Measurements from ENCODE around the gene AMN1. TPM values are rescaled to one million over a fixed set of nuclear protein-coding genes. Genes with fewer than 3 reads are reported as not detected.
"Not testable (repeated sequence)": the region's sequence is repeated elsewhere in the genome, so short reads cannot be mapped to it uniquely, and the experiment has no call there.

Gene AMN1
- total RNA-seq, 1 experiment from 2014 or later: 9.6 TPM

GRCh38 chr12:31736472-31736871 lies 7.7 kb upstream of the AMN1 start:
- Histone ChIP-seq H4K5ac (ENCODE audit: insufficient read length, low read depth, low read length) (no peak overlapping the region), H3K27ac (ENCODE audit: insufficient read length, low read depth, low read length) (no peak overlapping the region), H3K9me3 (ENCODE audit: control insufficient read depth, low read depth, low read length) (no peaks in the 10 kb centered on the region), H2BK120ac (ENCODE audit: low read depth, low read length, poor library complexity, severe bottlenecking) (no peak overlapping the region), H3K23ac (ENCODE audit: insufficient read length, low read depth, low read length) (no peak overlapping the region), H4K8ac (replicated peaks; ENCODE audit: insufficient read length, low read depth, low read length) (no peak overlapping the region), H3K18ac (ENCODE audit: insufficient read length, low read depth, low read length) (no peak overlapping the region), H4K91ac (ENCODE audit: insufficient read length, low read depth, low read length) (no peak overlapping the region), H3K4me2 (ENCODE audit: insufficient read depth, insufficient read length, low read length) (no peak overlapping the region), H3K79me2 (ENCODE audit: insufficient read depth, low read length) (no peaks in the 10 kb centered on the region), H2AK5ac (ENCODE audit: insufficient read length, low read length) (no peak overlapping the region), H3K9ac (ENCODE audit: extremely low read depth, insufficient read length, low read length) (no peak overlapping the region), H3T11ph (ENCODE audit: low read length) (no peak overlapping the region), H2AFZ (ENCODE audit: low read length) (no peak overlapping the region), H3K14ac (ENCODE audit: insufficient read depth, low read length) (no peak overlapping the region), H2BK15ac (ENCODE audit: low read depth, low read length) (no peak overlapping the region), H3K27me3 (ENCODE audit: insufficient read depth, low read length) (no peaks in the 10 kb centered on the region; the same call in 1 of the 2 replicates), H3K4me1 (ENCODE audit: insufficient read depth, low read length) (peaks cover 2% of the 10 kb centered on the region; the same call in 1 of the 2 replicates), H2BK5ac (ENCODE audit: insufficient read length, low read length) (no peak overlapping the region), H3K79me1 (ENCODE audit: insufficient read depth, low read depth, low read length, poor library complexity, severe bottlenecking) (no peaks in the 10 kb centered on the region), H3K56ac (ENCODE audit: insufficient read length, low read depth, low read length) (no peak overlapping the region), H4K20me1 (ENCODE audit: control insufficient read depth, insufficient read depth, insufficient read length) (no peaks in the 10 kb centered on the region), H2BK12ac (ENCODE audit: insufficient read length, low read depth, low read length) (no peak overlapping the region), H3K4ac (ENCODE audit: low read depth, low read length) (no peak overlapping the region), H2BK20ac (ENCODE audit: low read depth, low read length, poor library complexity, severe bottlenecking) (no peak overlapping the region), H3K23me2 (ENCODE audit: insufficient read length, low read depth, low read length, poor library complexity, severe bottlenecking) (no peaks in the 10 kb centered on the region)
- Mint-ChIP-seq H3K4me1 (peaks cover 31 to 33% of the 10 kb centered on the region in 2 experiments), H3K36me3 (ENCODE audit: insufficient read depth in 1 of 3, low read depth in 3 of 3) (no peaks in the 10 kb centered on the region), H3K9me3 (no peaks in the 10 kb centered on the region; a peak in 2 of 5 replicates), H3K27ac (no peak overlapping the region), H3K4me3 (no peak overlapping the region), H3K27me3 (ENCODE audit: low read depth) (peaks cover 9% of the 10 kb centered on the region)
- TF ChIP-seq CTCF (conservative IDR thresholded peaks at IDR 0.05): no peak
- DNase-seq: no peak

DNA sequence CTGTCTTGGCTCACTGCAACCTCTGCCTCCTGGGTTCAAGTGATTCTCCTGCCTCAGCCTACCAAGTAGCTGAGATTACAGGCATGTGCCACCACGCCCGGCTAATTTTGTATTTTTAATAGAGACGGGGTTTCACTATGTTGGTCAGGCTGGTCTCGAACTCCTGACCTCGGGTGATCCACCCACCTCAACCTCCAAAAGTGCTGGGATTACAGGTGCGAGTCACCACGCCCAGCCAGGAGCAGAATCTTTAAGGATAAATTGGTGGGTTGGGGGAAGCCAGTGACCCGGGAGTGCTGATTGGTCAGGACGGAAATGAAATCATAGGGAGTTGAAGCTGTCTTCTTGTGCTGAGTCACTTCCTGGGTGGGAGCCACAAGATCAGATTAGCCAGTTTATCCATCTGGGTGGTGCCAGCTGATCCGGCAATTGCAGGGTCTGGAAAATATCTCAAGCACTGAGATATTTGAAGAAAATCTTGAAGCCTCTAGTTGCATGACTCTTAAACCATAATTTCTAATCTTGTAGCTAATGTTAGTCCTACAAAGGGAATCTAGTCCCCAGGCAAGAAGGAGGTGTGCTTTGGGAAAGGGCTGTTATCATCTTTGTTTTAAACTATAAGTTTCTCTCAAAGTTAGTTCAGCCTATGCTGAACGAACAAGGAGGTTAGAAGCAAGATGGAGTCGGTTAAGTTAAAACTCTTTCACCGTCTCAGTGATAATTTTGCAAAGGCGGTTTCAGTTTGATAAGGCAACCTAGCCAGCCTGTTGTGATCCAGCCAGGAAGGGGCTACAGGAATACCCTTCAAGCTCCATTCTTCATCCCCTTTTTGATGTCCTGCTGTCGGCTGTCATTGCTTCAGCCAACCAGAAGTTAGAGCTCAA lies 5.0 kb upstream of the AMN1 start:
- H2BK120ac ChIP-seq (ENCODE audit: low read depth, low read length, poor library complexity, severe bottlenecking); H3K79me2 ChIP-seq (ENCODE audit: insufficient read depth, low read length); H3K18ac ChIP-seq (ENCODE audit: insufficient read length, low read depth, low read length); H4K20me1 ChIP-seq (ENCODE audit: control insufficient read depth, insufficient read depth, insufficient read length); H3K4ac ChIP-seq (ENCODE audit: low read depth, low read length); H3K4me3 Mint-ChIP-seq; H3T11ph ChIP-seq (ENCODE audit: low read length); H3K4me1 ChIP-seq (ENCODE audit: insufficient read depth, low read length); H3K79me1 ChIP-seq (ENCODE audit: insufficient read depth, low read depth, low read length, poor library complexity, severe bottlenecking); H4K5ac ChIP-seq (ENCODE audit: insufficient read length, low read depth, low read length); H4K91ac ChIP-seq (ENCODE audit: insufficient read length, low read depth, low read length); H3K23ac ChIP-seq (ENCODE audit: insufficient read length, low read depth, low read length); H3K23me2 ChIP-seq (ENCODE audit: insufficient read length, low read depth, low read length, poor library complexity, severe bottlenecking); H2AK5ac ChIP-seq (ENCODE audit: insufficient read length, low read length); H4K8ac ChIP-seq (replicated peaks; ENCODE audit: insufficient read length, low read depth, low read length); H3K27ac ChIP-seq (ENCODE audit: insufficient read length, low read depth, low read length); H2BK12ac ChIP-seq (ENCODE audit: insufficient read length, low read depth, low read length); H3K9ac ChIP-seq (ENCODE audit: extremely low read depth, insufficient read length, low read length); H2BK20ac ChIP-seq (ENCODE audit: low read depth, low read length, poor library complexity, severe bottlenecking); H3K56ac ChIP-seq (ENCODE audit: insufficient read length, low read depth, low read length); H3K27me3 ChIP-seq (ENCODE audit: insufficient read depth, low read length); H3K4me2 ChIP-seq (ENCODE audit: insufficient read depth, insufficient read length, low read length); H3K14ac ChIP-seq (ENCODE audit: insufficient read depth, low read length); H2BK5ac ChIP-seq (ENCODE audit: insufficient read length, low read length); H3K9me3 Mint-ChIP-seq; H2AFZ ChIP-seq (ENCODE audit: low read length); H2BK15ac ChIP-seq (ENCODE audit: low read depth, low read length); H3K9me3 ChIP-seq (ENCODE audit: control insufficient read depth, low read depth, low read length): not testable (repeated sequence)
- peaks cover 19% of the 10 kb centered on the region for H3K27me3 Mint-ChIP-seq (ENCODE audit: low read depth)
- H3K4me1 Mint-ChIP-seq: peaks cover 43 to 47% of the 10 kb centered on the region in 2 experiments
- no CpG with 5 or more reads among the region's 15 CpGs for WGBS (ENCODE audit: extremely low coverage, insufficient read length, low lambda C conversion rate)
- peak overlapping the region; percentile 49 to 96 (median 66); a peak in 5 of 7 replicates for H3K27ac Mint-ChIP-seq
- peak; percentile 77 for DNase-seq
- H3K36me3 Mint-ChIP-seq (ENCODE audit: insufficient read depth in 1 of 3, low read depth in 3 of 3): peaks cover 2 to 16% (median 8%) of the 10 kb centered on the region in 3 experiments; a peak in 6 of 7 replicates

Data from H9 (cell line).